ENCODE measurements around the gene GRID1.

The GRID1 gene

DNA sequence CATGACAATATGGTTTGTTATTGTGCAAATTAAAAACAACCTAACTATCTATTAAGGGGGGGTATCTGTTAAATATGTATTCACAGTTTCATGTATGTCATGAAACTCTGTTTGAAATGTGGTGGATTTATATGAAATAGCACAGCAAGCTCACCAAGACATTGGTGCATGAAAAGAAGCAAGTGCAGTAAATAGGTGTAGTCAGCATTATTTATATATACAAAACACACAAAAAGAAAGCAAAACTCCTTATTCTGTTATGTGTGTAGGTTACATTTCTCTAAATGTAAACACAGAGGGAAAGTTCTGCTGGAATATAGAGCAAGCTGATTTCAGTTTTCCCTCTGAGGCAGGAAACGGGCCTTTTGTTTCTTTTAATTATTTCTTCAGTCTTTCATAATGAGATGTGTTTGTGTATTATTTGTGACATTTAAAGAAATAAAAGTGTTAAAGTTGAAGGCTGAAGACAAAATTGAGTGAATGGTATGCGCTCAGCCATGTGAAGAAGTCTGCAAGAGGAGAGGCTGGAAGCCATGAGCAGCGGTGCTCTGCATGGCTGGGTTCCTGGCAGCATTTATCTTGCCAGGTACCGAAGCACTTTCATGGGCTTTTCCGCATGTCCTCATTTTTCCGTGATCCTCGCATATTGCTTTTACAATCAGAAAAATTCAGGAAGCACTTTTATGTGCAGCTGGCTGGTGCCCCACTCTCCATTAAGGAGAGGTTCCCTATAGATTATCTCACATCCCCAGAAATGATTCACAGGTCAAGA is 38.5 kb downstream of the GRID1 start:
- no peaks in the 10 kb centered on the region for H3K9me3 Mint-ChIP-seq
- no peak for TF ChIP-seq CTCF (IDR thresholded peaks at IDR 0.05; ENCODE audit: unreplicated experiment in 3 of 3)
- no peaks in the 10 kb centered on the region for H3K36me3 Mint-ChIP-seq (ENCODE audit: low read depth)
- peaks cover 21% of the 10 kb centered on the region for H3K27me3 Mint-ChIP-seq (ENCODE audit: low read depth)
- no peak overlapping the region for H3K4me3 Mint-ChIP-seq
- no peak overlapping the region for H3K27ac Mint-ChIP-seq
- no peaks in the 10 kb centered on the region for H3K4me1 Mint-ChIP-seq

DNA sequence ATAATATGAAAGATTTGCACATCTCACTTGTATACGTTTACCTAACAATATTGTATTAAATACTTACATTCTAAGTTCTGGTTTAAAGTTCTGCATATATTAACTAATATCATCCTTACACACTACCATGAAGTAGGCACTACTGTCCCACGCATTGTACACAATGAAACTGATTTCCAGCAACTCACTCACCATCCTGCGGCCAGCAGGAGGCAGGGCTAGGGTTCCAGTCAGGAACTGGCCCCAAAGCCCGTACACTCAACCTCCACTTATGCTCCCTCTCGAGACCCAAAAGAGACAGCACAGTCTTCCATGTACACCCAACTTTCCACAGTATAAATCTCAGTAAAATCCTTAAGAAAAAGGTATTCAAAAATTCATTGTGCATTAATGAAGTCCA is 41.4 kb downstream of the GRID1 start:
- H3K4me3 Mint-ChIP-seq: no peak overlapping the region
- no peaks in the 10 kb centered on the region for H3K36me3 Mint-ChIP-seq (ENCODE audit: low read depth)
- peaks cover 19% of the 10 kb centered on the region for H3K27me3 Mint-ChIP-seq (ENCODE audit: low read depth)
- H3K4me1 Mint-ChIP-seq: no peaks in the 10 kb centered on the region
- H3K9me3 Mint-ChIP-seq: no peaks in the 10 kb centered on the region
- TF ChIP-seq CTCF (IDR thresholded peaks at IDR 0.05; ENCODE audit: unreplicated experiment in 3 of 3): no peak
- H3K27ac Mint-ChIP-seq: no peak overlapping the region

GRCh38 chr10:86321568-86321967 is 45.0 kb downstream of the GRID1 start:
- H3K27ac Mint-ChIP-seq: no peak overlapping the region
- no peaks in the 10 kb centered on the region for H3K36me3 Mint-ChIP-seq (ENCODE audit: low read depth)
- no peak overlapping the region for H3K4me3 Mint-ChIP-seq
- no peaks in the 10 kb centered on the region for H3K4me1 Mint-ChIP-seq
- no peaks in the 10 kb centered on the region for H3K9me3 Mint-ChIP-seq
- peaks cover 13% of the 10 kb centered on the region for H3K27me3 Mint-ChIP-seq (ENCODE audit: low read depth)
- TF ChIP-seq CTCF (IDR thresholded peaks at IDR 0.05; ENCODE audit: unreplicated experiment in 3 of 3): no peak

DNA sequence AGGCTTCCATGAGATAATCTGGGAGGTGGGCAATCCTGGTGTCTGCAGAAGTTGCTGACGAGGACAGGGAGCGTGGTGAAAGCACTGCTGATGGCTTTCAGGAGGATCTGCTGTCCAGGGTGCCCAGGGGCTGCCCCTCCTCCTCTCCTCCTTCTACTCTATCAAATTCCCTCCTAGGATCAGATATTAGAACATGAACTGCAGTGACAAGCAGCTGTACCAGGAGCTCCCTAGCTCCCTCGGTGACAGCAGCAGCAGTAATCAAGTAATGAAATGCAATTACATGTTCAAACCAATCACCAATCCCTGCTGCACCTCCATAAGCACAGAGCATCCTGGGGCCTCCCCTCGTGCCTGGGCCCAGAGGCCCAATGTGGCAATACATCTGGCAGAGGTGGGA is 46.9 kb downstream of the GRID1 start:
- Mint-ChIP-seq H3K36me3 (ENCODE audit: low read depth) (no peaks in the 10 kb centered on the region), H3K27me3 (ENCODE audit: low read depth) (peaks cover 7% of the 10 kb centered on the region), H3K27ac (no peak overlapping the region), H3K4me1 (no peaks in the 10 kb centered on the region), H3K9me3 (no peaks in the 10 kb centered on the region), H3K4me3 (no peak overlapping the region)
- TF ChIP-seq CTCF (IDR thresholded peaks at IDR 0.05; ENCODE audit: unreplicated experiment in 3 of 3): no peak

DNA sequence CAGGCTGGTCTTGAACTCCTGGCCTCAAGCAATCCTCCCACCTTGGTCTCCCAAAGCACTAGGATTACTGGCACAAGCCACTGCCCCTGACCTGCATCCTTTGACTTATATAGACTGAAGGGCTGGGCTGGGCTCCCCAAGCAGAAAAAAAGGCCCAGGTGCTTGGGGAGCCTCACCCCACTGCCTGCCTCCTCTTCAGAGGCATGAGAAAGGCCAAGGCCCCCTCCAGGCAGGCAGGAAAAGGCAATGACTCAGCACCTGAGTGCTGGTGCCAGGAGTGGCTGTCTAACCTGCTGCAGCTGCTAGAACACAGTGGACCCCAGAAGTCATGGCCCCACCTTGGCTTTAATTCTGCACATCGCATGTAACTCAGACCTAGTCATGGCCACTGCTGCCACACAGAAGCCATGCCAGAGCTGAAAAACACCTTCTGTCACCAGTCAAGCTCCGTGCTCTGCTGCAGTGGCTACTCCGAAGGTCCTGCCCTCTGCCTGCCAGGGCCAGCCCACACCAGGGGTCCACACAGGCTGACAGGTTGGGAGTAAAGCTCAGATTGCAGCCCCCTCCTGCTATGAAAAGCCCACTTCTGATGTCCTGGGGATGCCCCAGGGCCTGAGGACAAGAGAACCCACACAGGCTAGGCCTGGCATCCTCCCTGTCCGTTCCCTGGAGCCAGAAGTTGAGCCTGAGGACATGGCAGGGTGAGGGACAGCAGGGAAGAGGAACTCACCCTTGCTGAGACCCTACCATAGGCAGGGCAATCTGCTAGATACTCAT is 48.5 kb downstream of the GRID1 start:
- Mint-ChIP-seq H3K27me3 (ENCODE audit: low read depth) (peaks cover 7% of the 10 kb centered on the region), H3K4me3 (no peak overlapping the region), H3K9me3 (no peaks in the 10 kb centered on the region), H3K4me1 (no peaks in the 10 kb centered on the region), H3K36me3 (ENCODE audit: low read depth) (no peaks in the 10 kb centered on the region), H3K27ac (no peak overlapping the region)
- no peak for TF ChIP-seq CTCF (IDR thresholded peaks at IDR 0.05; ENCODE audit: unreplicated experiment in 3 of 3)

All from nephron (organoid).